Neural cell (in vitro differentiated cells): ENCODE measurements around the gene TOR1A. TPM values are rescaled to one million over a fixed set of nuclear protein-coding genes. Genes with fewer than 3 reads are reported as not detected.

Experiments
- H2AFZ ChIP-seq: fragments of 200-600, 300-800 bp; sonication (generic), shearing (Covaris generic); 2 replicates; pipeline ENCODE4 v1.6.0; 2014; ENCODE audit warnings: low read depth, mild to moderate bottlenecking, antibody characterized with exemption, low read length, moderate library complexity
- H3F3A ChIP-seq: fragments of 200-600 bp; shearing (Covaris generic); 2 replicates; pipeline ENCODE4 v1.6.1; 2016; ENCODE audit warnings: mild to moderate bottlenecking, moderate library complexity, mixed read lengths, antibody characterized with exemption, low read length; ENCODE audit not compliant: insufficient read depth, poor library complexity, severe bottlenecking
- H3K27ac ChIP-seq: fragments of 200-600, 300-800 bp; sonication (generic), shearing (Covaris generic); 2 replicates; pipeline ENCODE4 v1.5.1; 2014; ENCODE audit warnings: mild to moderate bottlenecking, low read length, moderate library complexity
- H3K27me3 ChIP-seq: fragments of 300-800, 200-600 bp; sonication (generic), shearing (Covaris generic); 2 replicates; pipeline ENCODE4 v1.6.0; 2014; ENCODE audit warnings: mild to moderate bottlenecking, low read depth, low read length, moderate library complexity; ENCODE audit not compliant: insufficient read depth
- H3K36me3 ChIP-seq: fragments of 300-800, 200-600 bp; sonication (generic), shearing (Covaris generic); 2 replicates; pipeline ENCODE4 v1.5.1; 2014; ENCODE audit warnings: mild to moderate bottlenecking, antibody characterized with exemption, low read length, moderate library complexity; ENCODE audit not compliant: insufficient read depth
- H3K4me2 ChIP-seq: fragments of 300-800, 200-600 bp; sonication (generic), shearing (Covaris generic); 2 replicates; pipeline ENCODE4 v1.6.0; 2014; ENCODE audit warnings: mild to moderate bottlenecking, low read length
- H3K4me3 ChIP-seq: fragments of 300-800, 200-600 bp; sonication (generic), shearing (Covaris generic); 2 replicates; pipeline ENCODE4 v1.5.1; 2014; ENCODE audit warnings: mild to moderate bottlenecking, low read length, moderate library complexity
- H3K79me2 ChIP-seq: fragments of 200-600 bp; shearing (Covaris generic); replicated peaks from 2 replicates; pipeline ENCODE4 v1.6.0; 2014; ENCODE audit warnings: mild to moderate bottlenecking, low read length, moderate library complexity; ENCODE audit not compliant: insufficient read depth
- H3K9ac ChIP-seq: fragments of 300-800, 200-600 bp; sonication (generic), shearing (Covaris generic); 2 replicates; pipeline ENCODE4 v1.6.1; 2016; ENCODE audit warnings: mild to moderate bottlenecking, low read length, mixed read lengths
- H3K9me2 ChIP-seq: fragments of 200-600 bp; shearing (Covaris generic); 2 replicates; pipeline ENCODE4 v1.6.1; 2016; ENCODE audit warnings: mild to moderate bottlenecking, low read length, mixed read lengths; ENCODE audit not compliant: insufficient read depth
- H3K9me3 ChIP-seq: fragments of 200-600, 300-800 bp; sonication (generic), shearing (Covaris generic); 2 replicates; pipeline ENCODE4 v1.6.1; 2016; ENCODE audit warnings: mild to moderate bottlenecking, mixed run types, low read length, moderate library complexity, mixed read lengths
- H4K20me1 ChIP-seq: fragments of 200-600 bp; shearing (Covaris generic); 2 replicates; pipeline ENCODE4 v1.6.1; 2016; ENCODE audit warnings: mild to moderate bottlenecking, mixed run types; ENCODE audit not compliant: insufficient read depth
- CTCF ChIP-seq: fragments of 450-650 bp; IDR thresholded peaks from 2 replicates; pipeline ENCODE4 v1.5.1; 2014; ENCODE audit warnings: antibody characterized with exemption, mild to moderate bottlenecking, moderate library complexity; ENCODE audit not compliant: poor library complexity, severe bottlenecking
- EP300 ChIP-seq: fragments of 450-650 bp; conservative IDR thresholded peaks from 2 replicates; pipeline ENCODE4 v1.6.1; 2014; ENCODE audit warnings: antibody characterized with exemption, mild to moderate bottlenecking, moderate library complexity; ENCODE audit not compliant: poor library complexity, severe bottlenecking
- EZH2 ChIP-seq: fragments of 200-600, 300-800 bp; shearing (Covaris generic), sonication (generic); IDR thresholded peaks from 2 replicates; pipeline ENCODE4 v1.6.1; 2014; ENCODE audit warnings: antibody characterized with exemption, low read length, borderline replicate concordance, mild to moderate bottlenecking; ENCODE audit not compliant: insufficient read depth, poor library complexity, severe bottlenecking
- MXI1 ChIP-seq: fragments of 450-650 bp; conservative IDR thresholded peaks from 2 replicates; pipeline ENCODE4 v1.6.1; 2014; ENCODE audit warnings: antibody characterized with exemption, mild to moderate bottlenecking; ENCODE audit not compliant: poor library complexity, severe bottlenecking
- POLR2AphosphoS5 ChIP-seq: IDR thresholded peaks from 2 replicates; pipeline ENCODE4 v1.6.1; 2012
- RAD21 ChIP-seq: fragments of 450-650 bp; conservative IDR thresholded peaks from 2 replicates; pipeline ENCODE4 v1.6.1; 2014; ENCODE audit warnings: antibody characterized with exemption, mild to moderate bottlenecking, moderate library complexity
- REST ChIP-seq: IDR thresholded peaks from 2 replicates; pipeline ENCODE4 v1.6.1; 2012; ENCODE audit warnings: borderline replicate concordance
- SMC3 ChIP-seq: fragments of 450-650 bp; conservative IDR thresholded peaks from 2 replicates; pipeline ENCODE4 v1.6.1; 2014; ENCODE audit warnings: antibody characterized with exemption, mild to moderate bottlenecking, moderate library complexity; ENCODE audit not compliant: poor library complexity
- TAF1 ChIP-seq: IDR thresholded peaks from 2 replicates; pipeline ENCODE4 v1.6.1; 2012; ENCODE audit warnings: low read depth
- polyA plus RNA-seq: library from polyadenylated mRNA; depleted of rRNA; stranded (reverse); fragments of >200 nt; gene quantifications from 2 replicates; pipeline ENCODE4 v1.2.3, GENCODE V29; 2014

The TOR1A gene
- polyA plus RNA-seq, 1 donor from 2014 or later = 56.3 TPM

GRCh38 chr9:129774791-129775447, 49.0 kb downstream of the TOR1A start:
- Histone ChIP-seq H3K27ac (no peak overlapping the region), H3K27me3 (no peaks in the 10 kb centered on the region), H3K9me2 (no peaks in the 10 kb centered on the region), H3K4me3 (no peak overlapping the region), H3K9me3 (no peaks in the 10 kb centered on the region), H3K36me3 (no peaks in the 10 kb centered on the region), H3F3A (no peaks in the 10 kb centered on the region), H2AFZ (no peak overlapping the region), H3K4me2 (no peak overlapping the region), H3K9ac (no peak overlapping the region), H3K79me2 (no peaks in the 10 kb centered on the region), H4K20me1 (no peaks in the 10 kb centered on the region)
- no peak for TF ChIP-seq TAF1
- no peak for TF ChIP-seq SMC3
- TF ChIP-seq CTCF = no peak
- TF ChIP-seq POLR2AphosphoS5 = no peak
- TF ChIP-seq MXI1 = no peak
- no peak for TF ChIP-seq RAD21
- TF ChIP-seq EP300 = no peak
- no peak for TF ChIP-seq REST
- TF ChIP-seq EZH2 = no peak

- H3K79me2 ChIP-seq = no peaks in the 10 kb centered on the region
- no peak for TF ChIP-seq EZH2
- no peak for TF ChIP-seq TAF1
- no peak for TF ChIP-seq SMC3
- TF ChIP-seq RAD21 = no peak
- TF ChIP-seq EP300 = no peak
- TF ChIP-seq MXI1 = no peak
- TF ChIP-seq POLR2AphosphoS5 = no peak
- TF ChIP-seq REST = no peak
- no peak for TF ChIP-seq CTCF
Measured at GRCh38 chr9:129773262-129774048, 50.5 kb downstream of the TOR1A start.

More at GRCh38 chr9:129773262-129774048, 50.5 kb downstream of the TOR1A start:
- no peak overlapping the region for H3K4me3 ChIP-seq
- H3F3A ChIP-seq = no peaks in the 10 kb centered on the region
- no peak overlapping the region for H3K4me2 ChIP-seq
- no peaks in the 10 kb centered on the region for H3K9me3 ChIP-seq
- no peak overlapping the region for H3K27ac ChIP-seq
- no peaks in the 10 kb centered on the region for H3K27me3 ChIP-seq
- H3K9me2 ChIP-seq = no peaks in the 10 kb centered on the region
- H4K20me1 ChIP-seq = no peaks in the 10 kb centered on the region
- no peak overlapping the region for H3K9ac ChIP-seq
- no peaks in the 10 kb centered on the region for H3K36me3 ChIP-seq
- no peak overlapping the region for H2AFZ ChIP-seq
